Activated CD4-positive, alpha-beta T cell treated with anti-CD3 and anti-CD28 coated beads for 24 hours (primary cell): Measurements from ENCODE around the gene SASS6.

Experiments used
- DNase-seq, 2 donors: peaks; one replicate each; pipeline ENCODE4 v3.0.0-alpha.2; 2020; ENCODE audit warnings: low read depth in 2 of 2

SASS6 gene

DNA sequence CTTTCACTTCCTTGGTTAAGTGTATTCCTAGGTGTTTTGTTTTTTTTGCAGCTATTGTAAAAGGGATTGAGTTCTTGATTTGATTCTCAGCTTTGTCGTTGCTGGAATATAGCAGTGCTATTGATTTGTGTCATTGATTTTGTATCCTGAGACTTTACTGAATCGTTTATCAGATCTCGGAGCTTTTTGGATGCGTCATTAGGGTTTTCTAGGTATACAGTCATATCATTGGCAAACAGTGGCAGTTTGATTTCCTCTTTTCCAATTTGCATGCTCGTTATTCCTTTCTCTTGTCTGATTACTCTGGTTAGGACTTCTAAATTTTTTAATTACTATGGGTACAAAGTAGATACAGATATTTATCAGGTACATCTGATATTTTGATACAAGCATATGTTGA lies 87.5 kb downstream of the SASS6 start:
- DNase-seq: no peak

DNA sequence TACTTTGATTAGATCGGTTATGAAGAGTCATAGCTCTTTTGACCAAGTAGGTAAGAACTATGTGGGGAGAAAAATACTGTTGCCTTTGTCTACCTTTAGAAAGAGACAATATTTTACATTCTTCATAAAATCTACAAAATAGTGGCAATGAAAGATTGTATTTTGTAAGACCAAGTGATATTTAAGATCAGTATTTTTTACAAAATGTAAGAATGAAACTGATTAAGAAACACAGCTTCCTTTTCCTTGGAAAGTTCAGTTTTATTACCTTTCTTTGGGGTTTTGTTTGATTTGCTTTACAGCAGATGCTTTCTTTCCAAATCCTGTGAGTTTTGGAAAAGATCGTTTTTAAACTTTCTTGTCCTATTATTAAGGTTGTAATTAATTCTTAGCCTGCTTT lies 93.1 kb downstream of the SASS6 start:
- DNase-seq: no peak

DNA sequence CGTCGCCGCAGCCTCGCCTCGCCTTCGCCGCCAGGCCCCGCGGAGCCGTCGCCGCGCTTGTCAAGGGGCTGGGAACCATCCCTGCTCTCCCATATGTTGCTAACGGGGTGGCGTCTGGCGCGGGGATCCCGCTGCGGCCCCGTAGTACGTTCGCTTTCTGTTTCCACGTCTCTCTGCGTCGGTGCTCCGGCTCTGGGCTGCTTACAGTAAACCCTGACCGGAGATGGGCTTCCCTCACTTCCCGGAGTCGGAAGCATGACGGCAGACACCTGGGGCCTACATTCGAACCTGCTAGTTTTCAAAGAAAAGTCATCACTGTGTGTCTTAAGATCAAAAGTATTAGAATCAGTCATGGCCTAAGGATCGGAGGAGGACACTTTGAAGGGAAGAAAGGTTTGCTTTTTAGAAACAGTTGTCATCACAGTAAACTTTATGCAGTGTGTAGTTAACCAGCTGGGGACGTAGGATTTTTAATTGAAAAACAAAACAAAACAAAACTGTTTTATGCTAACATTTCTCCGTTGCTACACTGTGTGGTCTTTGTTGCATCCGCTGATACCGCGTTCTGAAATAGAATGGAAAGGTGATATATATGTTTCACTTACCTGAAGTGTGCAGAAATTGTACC lies 94.0 kb downstream of the SASS6 start:
- DNase-seq: peak; percentile 55 to 64

DNA sequence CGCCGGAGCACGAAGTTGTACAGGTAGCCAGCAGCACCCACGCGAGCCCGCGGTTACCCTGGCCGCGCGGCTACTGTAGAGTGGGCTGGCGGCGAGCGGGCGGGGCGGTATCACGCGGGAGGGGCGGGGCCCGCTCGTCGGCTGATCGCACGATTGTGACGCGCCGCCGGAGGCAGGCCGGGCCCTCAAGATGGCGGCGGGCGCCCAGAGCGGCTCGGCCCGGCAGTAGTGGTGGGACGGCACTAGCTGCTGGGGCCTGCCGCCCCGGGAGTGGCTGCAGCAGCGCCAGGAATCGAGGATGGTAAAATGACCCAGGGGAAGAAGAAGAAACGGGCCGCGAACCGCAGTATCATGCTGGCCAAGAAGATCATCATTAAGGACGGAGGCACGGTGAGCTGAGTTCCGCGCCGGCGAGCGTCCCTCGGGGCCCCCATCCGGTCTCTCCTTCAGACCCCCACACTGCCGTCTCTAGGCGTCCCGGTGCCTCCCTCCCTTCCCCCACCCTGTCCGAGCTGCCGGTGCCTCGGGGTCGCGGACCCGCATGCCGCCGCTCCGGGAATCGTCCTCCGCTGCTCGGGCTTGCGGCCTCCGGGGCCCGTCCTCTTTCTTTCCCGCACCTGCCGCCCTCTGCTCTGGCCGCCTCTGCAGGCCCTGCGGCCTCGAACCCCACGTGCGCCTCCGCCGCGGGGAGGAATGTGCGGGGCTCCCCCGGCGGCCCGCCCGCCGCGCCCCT lies 94.6 kb downstream of the SASS6 start:
- DNase-seq: peak; percentile 77 to 79

DNA sequence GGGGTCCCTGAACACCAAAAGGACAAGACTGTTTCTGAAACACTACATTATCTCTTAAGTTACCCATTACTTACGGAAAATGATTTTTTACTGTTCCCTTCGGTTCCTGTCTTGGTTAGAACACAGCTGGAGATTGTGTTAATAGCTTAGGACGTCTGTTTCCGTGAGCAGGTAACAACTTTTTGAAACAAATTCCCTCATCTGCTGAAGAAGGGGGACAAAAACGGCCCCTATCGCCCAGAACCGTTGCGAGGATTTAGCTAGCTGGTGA lies 95.1 kb downstream of the SASS6 start:
- no peak for DNase-seq

DNA sequence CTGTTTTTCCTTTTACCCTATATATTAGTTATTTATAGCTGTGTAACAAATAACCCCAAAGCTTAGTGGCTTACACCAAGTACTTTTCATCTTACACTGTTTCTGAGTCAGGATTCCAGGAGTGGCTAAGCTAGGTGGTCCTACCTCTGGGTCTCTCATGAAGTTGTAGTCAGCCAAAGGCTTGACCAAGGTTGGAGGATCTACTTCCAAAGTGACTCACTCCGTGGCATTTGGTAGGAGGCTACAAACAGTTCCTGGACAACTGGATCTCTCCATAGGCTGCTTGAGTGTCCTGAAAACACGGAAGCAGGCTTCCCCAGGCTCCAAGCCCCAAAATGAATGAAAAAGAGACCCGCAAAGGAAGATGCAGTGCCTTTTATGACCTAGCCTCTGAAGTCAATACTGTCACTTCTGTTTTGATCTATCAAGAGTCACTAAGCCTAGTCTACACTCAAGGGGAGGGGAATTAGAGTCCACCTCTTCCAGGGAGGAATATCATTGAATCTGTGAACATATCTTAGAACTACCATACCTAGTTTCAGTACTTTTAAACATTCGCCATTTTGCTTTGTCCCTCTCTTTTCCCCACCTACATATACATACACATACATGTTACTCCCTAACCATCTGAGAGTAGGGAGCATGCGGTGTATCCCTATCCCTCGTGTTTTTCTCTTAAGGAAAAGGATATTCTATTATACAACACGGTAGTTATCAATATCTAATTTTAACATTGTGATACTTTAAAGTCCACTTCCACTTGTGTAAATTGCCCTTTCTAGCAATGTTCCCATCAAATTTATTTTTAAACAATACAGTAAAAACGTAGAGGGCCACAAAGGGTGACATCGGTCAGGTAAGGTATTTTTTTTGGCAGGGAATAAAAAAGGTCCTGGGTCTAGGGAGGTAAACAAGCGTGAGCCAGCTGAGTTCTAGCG lies 95.7 kb downstream of the SASS6 start:
- no peak for DNase-seq

DNA sequence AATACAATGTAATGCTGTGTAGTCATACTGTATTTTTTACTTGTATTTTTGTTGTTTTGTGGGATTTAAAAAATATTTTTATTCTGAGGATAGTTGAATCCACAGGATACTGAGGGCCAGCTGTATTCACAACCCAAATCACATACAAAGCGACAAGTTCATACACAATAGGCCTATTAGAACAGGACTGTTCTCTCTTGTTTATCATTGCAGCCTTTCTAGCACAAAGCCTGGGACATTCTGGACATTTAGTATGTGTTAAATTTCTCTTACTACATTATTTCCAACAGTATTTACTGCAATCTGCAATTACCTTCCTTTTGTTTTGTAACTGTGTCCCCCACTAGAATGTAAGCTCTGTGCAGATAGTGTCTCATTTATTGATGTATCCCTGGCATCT lies 97.5 kb downstream of the SASS6 start:
- DNase-seq: no peak

DNA sequence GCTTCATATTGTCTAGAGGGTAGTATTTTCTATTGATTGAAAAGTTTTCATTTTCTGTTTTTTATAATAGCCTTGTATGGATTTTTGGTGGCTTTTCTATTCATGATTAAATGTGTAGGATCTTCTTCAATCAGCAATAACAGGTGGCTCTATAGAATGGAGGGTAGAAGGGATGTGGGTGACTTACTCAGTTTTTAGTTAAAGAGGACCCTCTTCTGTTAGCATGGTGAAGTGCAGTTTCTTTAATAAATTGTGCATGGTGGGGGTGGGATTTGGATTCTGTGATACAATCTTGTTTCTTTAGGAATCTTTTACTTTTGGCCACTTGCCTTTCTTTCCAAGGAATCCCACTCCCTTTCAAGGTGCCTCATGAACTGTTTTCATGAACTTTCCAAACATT lies 98.3 kb downstream of the SASS6 start:
- DNase-seq: no peak
